SK-N-SH treated with all-trans-retinoic acid at 6 μM for 48 hours (cell line): Measurements from ENCODE around the gene ATP6V1D.

Source experiments
- ATAC-seq: fragments of 200-7000 bp; cut with Tn5 transposase; 3 replicates; pipeline ENCODE4 v1.9.1; 2020; ENCODE audit warnings: mild to moderate bottlenecking, moderate library complexity
- ARNTL ChIP-seq: fragments of 450-650 bp; formaldehyde crosslinking; IDR thresholded peaks from 2 replicates; pipeline ENCODE4 v1.5.0; 2020; ENCODE audit warnings: low read depth, mild to moderate bottlenecking, moderate library complexity, borderline replicate concordance
- BACH2 ChIP-seq: fragments of 250-450 bp; sonication (Bioruptor Pico); IDR thresholded peaks from 2 replicates; pipeline ENCODE4 v1.9.0; 2021; ENCODE audit warnings: mild to moderate bottlenecking, borderline replicate concordance
- CREB5 ChIP-seq: fragments of 250-450 bp; sonication (Bioruptor Pico); IDR thresholded peaks from 2 replicates; pipeline ENCODE4 v1.5.1; 2020; ENCODE audit warnings: low read depth, mild to moderate bottlenecking, moderate library complexity
- CSDC2 ChIP-seq: fragments of 250-450 bp; sonication (Bioruptor Pico); IDR thresholded peaks from 2 replicates; pipeline ENCODE4 v1.5.0; 2020; ENCODE audit warnings: mild to moderate bottlenecking, moderate library complexity
- ESRRG ChIP-seq: fragments of 250-450 bp; sonication (Bioruptor Pico); IDR thresholded peaks from 2 replicates; pipeline ENCODE4 v1.6.1; 2021; ENCODE audit warnings: mild to moderate bottlenecking
- GLIS3 ChIP-seq: fragments of 250-450 bp; sonication (Bioruptor Pico); IDR thresholded peaks from 2 replicates; pipeline ENCODE4 v1.5.0; 2020; ENCODE audit warnings: mild to moderate bottlenecking, moderate library complexity
- ISL1 ChIP-seq: fragments of 250-450 bp; sonication (Bioruptor Pico); IDR thresholded peaks from 2 replicates; pipeline ENCODE4 v2.1.2; 2022; ENCODE audit warnings: mild to moderate bottlenecking, moderate library complexity
- OSR1 ChIP-seq: fragments of 250-450 bp; sonication (Bioruptor Pico); IDR thresholded peaks from 2 replicates; pipeline ENCODE4 v1.8.0; 2022; ENCODE audit warnings: moderate library complexity, mild to moderate bottlenecking, inconsistent platforms
- POU6F1 ChIP-seq: fragments of 250-450 bp; sonication (Bioruptor Pico); IDR thresholded peaks from 2 replicates; pipeline ENCODE4 v1.8.0; 2021; ENCODE audit warnings: low read depth, mild to moderate bottlenecking, moderate library complexity, borderline replicate concordance
- PPARA ChIP-seq: fragments of 250-450 bp; sonication (Bioruptor Pico); IDR thresholded peaks from 2 replicates; pipeline ENCODE4 v1.5.0; 2020; ENCODE audit warnings: mild to moderate bottlenecking, borderline replicate concordance
- RARB ChIP-seq: fragments of 250-450 bp; sonication (Bioruptor Pico); IDR thresholded peaks from 2 replicates; pipeline ENCODE4 v1.8.0; 2021; ENCODE audit warnings: mild to moderate bottlenecking, moderate library complexity
- TCF4 ChIP-seq: fragments of 250-450 bp; sonication (Bioruptor Pico); IDR thresholded peaks from 2 replicates; pipeline ENCODE4 v1.8.0; 2021; ENCODE audit warnings: mild to moderate bottlenecking, moderate library complexity, borderline replicate concordance
- ZFP3 ChIP-seq: fragments of 250-450 bp; sonication (Bioruptor Pico); IDR thresholded peaks from 2 replicates; pipeline ENCODE4 v1.5.0; 2020; ENCODE audit warnings: mild to moderate bottlenecking, moderate library complexity
- ZFP30 ChIP-seq: fragments of 450-650 bp; formaldehyde crosslinking; IDR thresholded peaks from 2 replicates; pipeline ENCODE4 v1.5.0; 2022; ENCODE audit warnings: mild to moderate bottlenecking, moderate library complexity
- ZNF565 ChIP-seq: fragments of 450-650 bp; formaldehyde crosslinking; conservative IDR thresholded peaks from 2 replicates; pipeline ENCODE4 v1.5.0; 2020; ENCODE audit warnings: low read depth, mild to moderate bottlenecking, moderate library complexity
- ZNF70 ChIP-seq: fragments of 450-650 bp; formaldehyde crosslinking; IDR thresholded peaks from 2 replicates; pipeline ENCODE4 v1.5.0; 2020; ENCODE audit warnings: mild to moderate bottlenecking, moderate library complexity
- ZNF8 ChIP-seq: fragments of 450-650 bp; formaldehyde crosslinking; IDR thresholded peaks from 2 replicates; pipeline ENCODE4 v1.5.0; 2020; ENCODE audit warnings: mild to moderate bottlenecking, moderate library complexity
- TF ChIP-seq, protein P1 (sequence below): fragments of 250-450 bp; sonication (Bioruptor Pico); IDR thresholded peaks from 2 replicates; pipeline ENCODE4 v1.8.0; 2020; ENCODE audit warnings: mild to moderate bottlenecking, moderate library complexity, borderline replicate concordance
- TF ChIP-seq, protein P2 (sequence below): fragments of 250-450 bp; sonication (Bioruptor Pico); IDR thresholded peaks from 2 replicates; pipeline ENCODE4 v1.5.0; 2020; ENCODE audit warnings: mild to moderate bottlenecking, moderate library complexity
- TF ChIP-seq, protein P3 (sequence below): fragments of 250-450 bp; sonication (Bioruptor Pico); IDR thresholded peaks from 2 replicates; pipeline ENCODE4 v1.5.1; 2021; ENCODE audit warnings: mild to moderate bottlenecking, moderate library complexity

The ATP6V1D gene

GRCh38 chr14:67385120-67385519 is 25.5 kb upstream of the ATP6V1D start:
- ATAC-seq = no peak
- no peak for TF ChIP-seq ARNTL
- TF ChIP-seq GLIS3 (CRISPR knock-in tag) = no peak
- TF ChIP-seq PPARA (CRISPR knock-in tag) = no peak
- TF ChIP-seq, protein P1, sequence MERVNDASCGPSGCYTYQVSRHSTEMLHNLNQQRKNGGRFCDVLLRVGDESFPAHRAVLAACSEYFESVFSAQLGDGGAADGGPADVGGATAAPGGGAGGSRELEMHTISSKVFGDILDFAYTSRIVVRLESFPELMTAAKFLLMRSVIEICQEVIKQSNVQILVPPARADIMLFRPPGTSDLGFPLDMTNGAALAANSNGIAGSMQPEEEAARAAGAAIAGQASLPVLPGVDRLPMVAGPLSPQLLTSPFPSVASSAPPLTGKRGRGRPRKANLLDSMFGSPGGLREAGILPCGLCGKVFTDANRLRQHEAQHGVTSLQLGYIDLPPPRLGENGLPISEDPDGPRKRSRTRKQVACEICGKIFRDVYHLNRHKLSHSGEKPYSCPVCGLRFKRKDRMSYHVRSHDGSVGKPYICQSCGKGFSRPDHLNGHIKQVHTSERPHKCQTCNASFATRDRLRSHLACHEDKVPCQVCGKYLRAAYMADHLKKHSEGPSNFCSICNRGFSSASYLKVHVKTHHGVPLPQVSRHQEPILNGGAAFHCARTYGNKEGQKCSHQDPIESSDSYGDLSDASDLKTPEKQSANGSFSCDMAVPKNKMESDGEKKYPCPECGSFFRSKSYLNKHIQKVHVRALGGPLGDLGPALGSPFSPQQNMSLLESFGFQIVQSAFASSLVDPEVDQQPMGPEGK = no peak

DNA sequence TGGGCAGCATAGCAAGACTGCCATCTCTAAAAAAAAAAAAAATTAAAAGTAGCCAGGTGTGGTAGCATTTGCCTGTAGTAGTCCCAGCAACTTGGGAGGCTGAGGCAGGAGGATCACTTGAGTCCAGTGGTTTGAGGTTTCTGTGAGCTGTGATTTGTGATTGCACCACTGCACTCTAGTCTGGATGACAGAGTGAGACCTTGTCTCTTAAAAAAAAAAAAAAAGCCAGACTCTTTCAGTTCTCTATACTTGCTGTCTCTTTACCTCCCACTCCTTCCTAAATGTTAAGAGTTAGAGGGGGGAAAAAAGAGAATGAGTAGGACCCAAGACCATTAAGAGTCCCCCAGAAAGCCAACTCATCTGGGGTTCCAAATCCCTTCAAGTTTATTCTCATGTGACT is 18.3 kb upstream of the ATP6V1D start:
- TF ChIP-seq, protein P1 = no peak
- TF ChIP-seq OSR1 (CRISPR knock-in tag) (no peak), ZNF565 (CRISPR knock-in tag) (no peak), ZNF8 (CRISPR knock-in tag) (no peak)
- no peak for ATAC-seq

DNA sequence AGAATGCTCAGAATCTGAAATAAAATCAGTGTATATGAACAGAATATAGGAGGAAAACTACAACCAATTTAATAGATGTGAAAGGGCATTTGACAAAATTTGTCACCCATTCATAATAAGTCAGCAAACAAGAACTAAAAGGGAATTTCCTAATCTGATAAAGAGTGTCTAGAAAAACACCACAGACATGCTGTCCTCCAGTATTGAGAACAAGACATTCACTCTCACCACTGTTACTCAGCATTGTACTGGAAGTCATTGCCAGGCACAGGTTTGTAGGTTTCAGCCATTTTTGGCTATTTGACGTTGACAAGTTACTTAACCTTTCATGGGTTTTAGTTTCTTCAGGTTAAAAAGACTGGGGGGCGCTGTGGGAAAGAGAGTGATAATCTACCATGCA is 13.7 kb upstream of the ATP6V1D start:
- TF ChIP-seq ZNF565 (CRISPR knock-in tag) (no peak), TCF4 (CRISPR knock-in tag) (no peak), RARB (CRISPR knock-in tag) (no peak), POU6F1 (CRISPR knock-in tag) (no peak), ZFP30 (no peak), OSR1 (CRISPR knock-in tag) (no peak), ARNTL (no peak), CSDC2 (CRISPR knock-in tag) (no peak), ZFP3 (no peak), ZNF70 (no peak), BACH2 (CRISPR knock-in tag) (no peak), ISL1 (no peak), CREB5 (CRISPR knock-in tag) (no peak), ESRRG (CRISPR knock-in tag) (no peak)
- TF ChIP-seq, protein P2, sequence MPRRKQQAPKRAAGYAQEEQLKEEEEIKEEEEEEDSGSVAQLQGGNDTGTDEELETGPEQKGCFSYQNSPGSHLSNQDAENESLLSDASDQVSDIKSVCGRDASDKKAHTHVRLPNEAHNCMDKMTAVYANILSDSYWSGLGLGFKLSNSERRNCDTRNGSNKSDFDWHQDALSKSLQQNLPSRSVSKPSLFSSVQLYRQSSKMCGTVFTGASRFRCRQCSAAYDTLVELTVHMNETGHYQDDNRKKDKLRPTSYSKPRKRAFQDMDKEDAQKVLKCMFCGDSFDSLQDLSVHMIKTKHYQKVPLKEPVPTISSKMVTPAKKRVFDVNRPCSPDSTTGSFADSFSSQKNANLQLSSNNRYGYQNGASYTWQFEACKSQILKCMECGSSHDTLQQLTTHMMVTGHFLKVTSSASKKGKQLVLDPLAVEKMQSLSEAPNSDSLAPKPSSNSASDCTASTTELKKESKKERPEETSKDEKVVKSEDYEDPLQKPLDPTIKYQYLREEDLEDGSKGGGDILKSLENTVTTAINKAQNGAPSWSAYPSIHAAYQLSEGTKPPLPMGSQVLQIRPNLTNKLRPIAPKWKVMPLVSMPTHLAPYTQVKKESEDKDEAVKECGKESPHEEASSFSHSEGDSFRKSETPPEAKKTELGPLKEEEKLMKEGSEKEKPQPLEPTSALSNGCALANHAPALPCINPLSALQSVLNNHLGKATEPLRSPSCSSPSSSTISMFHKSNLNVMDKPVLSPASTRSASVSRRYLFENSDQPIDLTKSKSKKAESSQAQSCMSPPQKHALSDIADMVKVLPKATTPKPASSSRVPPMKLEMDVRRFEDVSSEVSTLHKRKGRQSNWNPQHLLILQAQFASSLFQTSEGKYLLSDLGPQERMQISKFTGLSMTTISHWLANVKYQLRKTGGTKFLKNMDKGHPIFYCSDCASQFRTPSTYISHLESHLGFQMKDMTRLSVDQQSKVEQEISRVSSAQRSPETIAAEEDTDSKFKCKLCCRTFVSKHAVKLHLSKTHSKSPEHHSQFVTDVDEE (CRISPR knock-in tag) = no peak
- TF ChIP-seq, protein P3, sequence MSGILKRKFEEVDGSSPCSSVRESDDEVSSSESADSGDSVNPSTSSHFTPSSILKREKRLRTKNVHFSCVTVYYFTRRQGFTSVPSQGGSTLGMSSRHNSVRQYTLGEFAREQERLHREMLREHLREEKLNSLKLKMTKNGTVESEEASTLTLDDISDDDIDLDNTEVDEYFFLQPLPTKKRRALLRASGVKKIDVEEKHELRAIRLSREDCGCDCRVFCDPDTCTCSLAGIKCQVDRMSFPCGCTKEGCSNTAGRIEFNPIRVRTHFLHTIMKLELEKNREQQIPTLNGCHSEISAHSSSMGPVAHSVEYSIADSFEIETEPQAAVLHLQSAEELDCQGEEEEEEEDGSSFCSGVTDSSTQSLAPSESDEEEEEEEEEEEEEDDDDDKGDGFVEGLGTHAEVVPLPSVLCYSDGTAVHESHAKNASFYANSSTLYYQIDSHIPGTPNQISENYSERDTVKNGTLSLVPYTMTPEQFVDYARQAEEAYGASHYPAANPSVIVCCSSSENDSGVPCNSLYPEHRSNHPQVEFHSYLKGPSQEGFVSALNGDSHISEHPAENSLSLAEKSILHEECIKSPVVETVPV = no peak

More for the DNA sequence above, 13.7 kb upstream of the ATP6V1D start:
- ATAC-seq = no peak
